Suprapubic skin (tissue), 4 donors: ENCODE data around the gene PEAR1.

Experiments
- POLR2A ChIP-seq, 2 donors: fragments of 450-650 bp; IDR thresholded peaks; one replicate each; pipeline ENCODE4 v1.6.1; 2017; ENCODE audit warnings: antibody characterized with exemption in 2 of 2, mild to moderate bottlenecking in 2 of 2, moderate library complexity in 2 of 2
- POLR2AphosphoS5 ChIP-seq, 3 donors: sonication (generic); formaldehyde crosslinking; IDR thresholded peaks; one replicate each; pipeline ENCODE4 v1.6.1; 2017; ENCODE audit warnings: antibody characterized with exemption in 3 of 3
- TF ChIP-seq, protein P1 (sequence below), 2 donors: fragments of 200-600 bp in 1 of 2; fragments of 450-650 bp in 1 of 2; sonication (generic) in 1 of 2; IDR thresholded peaks; one replicate each; pipeline ENCODE4 v1.5.1; 2016 to 2019; ENCODE audit warnings: antibody characterized with exemption in 2 of 2, mild to moderate bottlenecking in 1 of 2, moderate library complexity in 1 of 2

DNA sequence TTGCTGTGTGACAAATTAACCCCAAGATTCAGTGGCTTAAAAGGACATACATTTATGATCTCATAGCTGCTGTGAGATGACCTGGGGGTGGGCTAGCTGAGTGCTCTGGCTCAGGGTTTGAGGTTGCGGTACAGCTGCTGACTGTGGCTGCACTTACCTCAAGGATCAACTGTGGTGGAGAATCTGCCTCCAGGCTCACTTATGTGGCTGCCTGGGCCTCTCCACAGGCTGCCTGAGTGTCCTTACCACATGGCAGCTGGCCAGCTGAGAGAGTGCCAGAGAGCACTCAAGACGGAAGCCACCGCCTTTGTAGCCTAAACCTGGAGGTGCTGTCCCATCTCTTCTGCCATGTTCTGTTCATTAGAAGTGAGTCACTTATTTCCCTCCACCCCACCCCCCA is 32.7 kb downstream of the PEAR1 start:
- no peak for TF ChIP-seq POLR2A (IDR thresholded peaks at IDR 0.05)
- TF ChIP-seq, protein P1, sequence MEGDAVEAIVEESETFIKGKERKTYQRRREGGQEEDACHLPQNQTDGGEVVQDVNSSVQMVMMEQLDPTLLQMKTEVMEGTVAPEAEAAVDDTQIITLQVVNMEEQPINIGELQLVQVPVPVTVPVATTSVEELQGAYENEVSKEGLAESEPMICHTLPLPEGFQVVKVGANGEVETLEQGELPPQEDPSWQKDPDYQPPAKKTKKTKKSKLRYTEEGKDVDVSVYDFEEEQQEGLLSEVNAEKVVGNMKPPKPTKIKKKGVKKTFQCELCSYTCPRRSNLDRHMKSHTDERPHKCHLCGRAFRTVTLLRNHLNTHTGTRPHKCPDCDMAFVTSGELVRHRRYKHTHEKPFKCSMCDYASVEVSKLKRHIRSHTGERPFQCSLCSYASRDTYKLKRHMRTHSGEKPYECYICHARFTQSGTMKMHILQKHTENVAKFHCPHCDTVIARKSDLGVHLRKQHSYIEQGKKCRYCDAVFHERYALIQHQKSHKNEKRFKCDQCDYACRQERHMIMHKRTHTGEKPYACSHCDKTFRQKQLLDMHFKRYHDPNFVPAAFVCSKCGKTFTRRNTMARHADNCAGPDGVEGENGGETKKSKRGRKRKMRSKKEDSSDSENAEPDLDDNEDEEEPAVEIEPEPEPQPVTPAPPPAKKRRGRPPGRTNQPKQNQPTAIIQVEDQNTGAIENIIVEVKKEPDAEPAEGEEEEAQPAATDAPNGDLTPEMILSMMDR (IDR thresholded peaks at IDR 0.05) = no peak
- TF ChIP-seq POLR2AphosphoS5 (IDR thresholded peaks at IDR 0.05) = no peak
